Subcutaneous abdominal adipose tissue (tissue), 5 donors: Measurements from ENCODE around the gene KCNK17.

ENCODE experiments used
- H3K27ac ChIP-seq: one replicate; pipeline ENCODE4 v1.7.0; 2013; ENCODE audit warnings: low read depth, mild to moderate bottlenecking, inconsistent platforms, low read length, moderate library complexity
- H3K27me3 ChIP-seq, 5 donors: one replicate each; pipeline ENCODE4 v1.7.0; 2013; ENCODE audit warnings: low read length in 5 of 5, inconsistent platforms in 1 of 5; ENCODE audit not compliant: control insufficient read depth in 5 of 5, insufficient read depth in 4 of 5
- H3K36me3 ChIP-seq, 5 donors: one replicate each; pipeline ENCODE4 v1.7.0; 2013; ENCODE audit warnings: low read length in 5 of 5; ENCODE audit not compliant: control insufficient read depth in 5 of 5, insufficient read depth in 5 of 5
- H3K4me1 ChIP-seq, 5 donors: one replicate each; pipeline ENCODE4 v1.7.0; 2013; ENCODE audit warnings: low read length in 5 of 5, mild to moderate bottlenecking in 3 of 5, moderate library complexity in 1 of 5; ENCODE audit not compliant: control insufficient read depth in 5 of 5, insufficient read depth in 5 of 5
- H3K4me3 ChIP-seq, 5 donors: one replicate each; pipeline ENCODE4 v1.7.0; 2013; ENCODE audit warnings: low read length in 5 of 5, low read depth in 1 of 5
- H3K9ac ChIP-seq, 5 donors: one replicate each; pipeline ENCODE4 v1.7.0; 2013; ENCODE audit warnings: low read length in 5 of 5, mild to moderate bottlenecking in 4 of 5, moderate library complexity in 3 of 5
- H3K9me3 ChIP-seq, 5 donors: one replicate each; pipeline ENCODE4 v1.7.0; 2013; ENCODE audit warnings: low read length in 5 of 5; ENCODE audit not compliant: control insufficient read depth in 5 of 5
- donor health status: healthy.
- donor health status: healthy.
- donor health status: healthy.
- donor health status: healthy.
- donor health status: healthy.

KCNK17 gene

GRCh38 chr6:39320363-39320984, 6.3 kb upstream of the KCNK17 start:
- Histone ChIP-seq H3K36me3 (no peaks in the 10 kb centered on the region), H3K27me3 (peaks cover 4 to 11% (median 9%) of the 10 kb centered on the region in 5 donors), H3K27ac (no peak overlapping the region), H3K9me3 (no peaks in the 10 kb centered on the region), H3K9ac (no peak overlapping the region), H3K4me3 (no peak overlapping the region), H3K4me1 (no peaks in the 10 kb centered on the region)

- Histone ChIP-seq H3K4me3 (no peak overlapping the region), H3K27me3 (peaks cover 4 to 18% (median 14%) of the 10 kb centered on the region in 5 donors), H3K9ac (no peak overlapping the region), H3K4me1 (no peaks in the 10 kb centered on the region), H3K9me3 (no peaks in the 10 kb centered on the region), H3K27ac (no peak overlapping the region), H3K36me3 (no peaks in the 10 kb centered on the region)
Observed at GRCh38 chr6:39319621-39320362, 5.6 kb upstream of the KCNK17 start.

- H3K4me3 ChIP-seq: no peak overlapping the region
- H3K9ac ChIP-seq: no peak overlapping the region
- H3K9me3 ChIP-seq: no peaks in the 10 kb centered on the region
- H3K27me3 ChIP-seq: peaks cover 18 to 44% (median 33%) of the 10 kb centered on the region in 5 donors
- H3K4me1 ChIP-seq: peaks cover 0 to 19% (median 16%) of the 10 kb centered on the region in 5 donors
- H3K36me3 ChIP-seq: no peaks in the 10 kb centered on the region
- no peak overlapping the region for H3K27ac ChIP-seq
Observed at GRCh38 chr6:39317256-39317655, 3.0 kb upstream of the KCNK17 start.

- Histone ChIP-seq H3K9ac (no peak overlapping the region), H3K27me3 (peaks cover 14 to 55% (median 46%) of the 10 kb centered on the region in 5 donors), H3K27ac (no peak overlapping the region), H3K4me3 (peak overlapping the region in 2 of 5 donors; percentile 28 to 34), H3K4me1 (peaks cover 0 to 19% (median 16%) of the 10 kb centered on the region in 5 donors), H3K9me3 (no peaks in the 10 kb centered on the region), H3K36me3 (no peaks in the 10 kb centered on the region)
Observed at GRCh38 chr6:39313526-39314272, 520 bp downstream of the KCNK17 start.

GRCh38 chr6:39312912-39313525, 1.2 kb downstream of the KCNK17 start:
- peaks cover 14 to 55% (median 46%) of the 10 kb centered on the region in 5 donors for H3K27me3 ChIP-seq
- peaks cover 0 to 19% (median 16%) of the 10 kb centered on the region in 5 donors for H3K4me1 ChIP-seq
- H3K36me3 ChIP-seq: no peaks in the 10 kb centered on the region
- H3K27ac ChIP-seq: no peak overlapping the region
- peak overlapping the region in 2 of 5 donors; percentile 28 to 34 for H3K4me3 ChIP-seq
- no peaks in the 10 kb centered on the region for H3K9me3 ChIP-seq
- H3K9ac ChIP-seq: no peak overlapping the region

GRCh38 chr6:39310542-39310941, 3.7 kb downstream of the KCNK17 start:
- H3K9me3 ChIP-seq: no peaks in the 10 kb centered on the region
- peaks cover 14 to 47% (median 40%) of the 10 kb centered on the region in 5 donors for H3K27me3 ChIP-seq
- no peak overlapping the region for H3K9ac ChIP-seq
- no peaks in the 10 kb centered on the region for H3K36me3 ChIP-seq
- H3K4me3 ChIP-seq: no peak overlapping the region
- peaks cover 0 to 19% (median 16%) of the 10 kb centered on the region in 5 donors for H3K4me1 ChIP-seq
- no peak overlapping the region for H3K27ac ChIP-seq

- no peak overlapping the region for H3K27ac ChIP-seq
Observed at GRCh38 chr6:39309942-39310531, 4.2 kb downstream of the KCNK17 start.

GRCh38 chr6:39307462-39307861, 6.8 kb downstream of the KCNK17 start:
- Histone ChIP-seq H3K27me3 (peaks cover under 1 to 17% (median 13%) of the 10 kb centered on the region in 5 donors), H3K9ac (no peak overlapping the region), H3K4me3 (no peak overlapping the region), H3K36me3 (no peaks in the 10 kb centered on the region), H3K4me1 (peaks cover 0 to 7% (median 3%) of the 10 kb centered on the region in 5 donors), H3K27ac (no peak overlapping the region), H3K9me3 (peaks cover 0 to 5% (median 0%) of the 10 kb centered on the region in 5 donors)

More at GRCh38 chr6:39309942-39310531, 4.2 kb downstream of the KCNK17 start:
- peaks cover 0 to 19% (median 16%) of the 10 kb centered on the region in 5 donors for H3K4me1 ChIP-seq
- peaks cover 14 to 42% (median 39%) of the 10 kb centered on the region in 5 donors for H3K27me3 ChIP-seq
- no peak overlapping the region for H3K4me3 ChIP-seq
- H3K9me3 ChIP-seq: peaks cover 0 to 2% (median 0%) of the 10 kb centered on the region in 5 donors
- H3K36me3 ChIP-seq: no peaks in the 10 kb centered on the region
- H3K9ac ChIP-seq: no peak overlapping the region

- Histone ChIP-seq H3K36me3 (no peaks in the 10 kb centered on the region), H3K9ac (no peak overlapping the region), H3K27ac (no peak overlapping the region), H3K4me1 (peaks cover 0 to 7% (median 3%) of the 10 kb centered on the region in 5 donors), H3K4me3 (no peak overlapping the region), H3K9me3 (peaks cover 0 to 5% (median 0%) of the 10 kb centered on the region in 5 donors), H3K27me3 (no peaks in the 10 kb centered on the region)
Observed at GRCh38 chr6:39304951-39305350, 9.3 kb downstream of the KCNK17 start.
